ENCODE measurements around the gene MARCO. TPM values are rescaled to one million over a fixed set of nuclear protein-coding genes. Genes with fewer than 3 reads are reported as not detected.

MARCO gene
- total RNA-seq, 1 experiment from 2014 or later, result not detected

- H3K27me3 Mint-ChIP-seq (ENCODE audit: low read depth), result peaks cover 6% of the 10 kb centered on the region
- Histone ChIP-seq H2AFZ (ENCODE audit: low read length) (no peak overlapping the region), H3K4me1 (ENCODE audit: insufficient read depth, low read length) (no peaks in the 10 kb centered on the region; the same call in 1 of the 2 replicates), H3K23ac (ENCODE audit: insufficient read length, low read depth, low read length) (no peak overlapping the region), H3K9me3 (ENCODE audit: control insufficient read depth, low read depth, low read length) (no peaks in the 10 kb centered on the region), H3K9ac (ENCODE audit: extremely low read depth, insufficient read length, low read length) (no peak overlapping the region), H3K4me2 (ENCODE audit: insufficient read depth, insufficient read length, low read length) (no peak overlapping the region), H3K27me3 (ENCODE audit: insufficient read depth, low read length) (no peaks in the 10 kb centered on the region), H2BK15ac (ENCODE audit: low read depth, low read length) (no peak overlapping the region), H3K23me2 (ENCODE audit: insufficient read length, low read depth, low read length, poor library complexity, severe bottlenecking) (no peaks in the 10 kb centered on the region), H4K8ac (replicated peaks; ENCODE audit: insufficient read length, low read depth, low read length) (no peak overlapping the region), H2BK120ac (ENCODE audit: low read depth, low read length, poor library complexity, severe bottlenecking) (no peak overlapping the region), H3K27ac (ENCODE audit: insufficient read length, low read depth, low read length) (no peak overlapping the region), H2BK20ac (ENCODE audit: low read depth, low read length, poor library complexity, severe bottlenecking) (no peak overlapping the region), H2BK12ac (ENCODE audit: insufficient read length, low read depth, low read length) (no peak overlapping the region), H3T11ph (ENCODE audit: low read length) (no peak overlapping the region), H3K4ac (ENCODE audit: low read depth, low read length) (no peak overlapping the region), H3K56ac (ENCODE audit: insufficient read length, low read depth, low read length) (no peak overlapping the region), H2AK5ac (ENCODE audit: insufficient read length, low read length) (no peak overlapping the region), H4K91ac (ENCODE audit: insufficient read length, low read depth, low read length) (no peak overlapping the region), H2BK5ac (ENCODE audit: insufficient read length, low read length) (no peak overlapping the region), H3K79me2 (ENCODE audit: insufficient read depth, low read length) (no peaks in the 10 kb centered on the region), H3K79me1 (ENCODE audit: insufficient read depth, low read depth, low read length, poor library complexity, severe bottlenecking) (no peaks in the 10 kb centered on the region), H4K5ac (ENCODE audit: insufficient read length, low read depth, low read length) (no peak overlapping the region), H3K18ac (ENCODE audit: insufficient read length, low read depth, low read length) (no peak overlapping the region), H4K20me1 (ENCODE audit: control insufficient read depth, insufficient read depth, insufficient read length) (no peaks in the 10 kb centered on the region), H3K14ac (ENCODE audit: insufficient read depth, low read length) (no peak overlapping the region)
- H3K9me3 Mint-ChIP-seq, result no peaks in the 10 kb centered on the region
- no peaks in the 10 kb centered on the region for H3K4me1 Mint-ChIP-seq
- H3K36me3 Mint-ChIP-seq (ENCODE audit: insufficient read depth in 1 of 3, low read depth in 3 of 3), result no peaks in the 10 kb centered on the region
- H3K4me3 Mint-ChIP-seq, result no peak overlapping the region
- WGBS (ENCODE audit: extremely low coverage, insufficient read length, low lambda C conversion rate), result no CpG with 5 or more reads among the region's 2 CpGs
- TF ChIP-seq CTCF (conservative IDR thresholded peaks at IDR 0.05), result no peak
- DNase-seq, result no peak
- no peak overlapping the region for H3K27ac Mint-ChIP-seq
Measured at GRCh38 chr2:118943286-118943685, 1.3 kb downstream of the MARCO start.
